Neural progenitor cell (in vitro differentiated cells): ENCODE data around the gene ADAMTSL2.

ENCODE experiments used
- EZH2phosphoT487 ChIP-seq: fragments of 200-600 bp; sonication (generic); IDR thresholded peaks from 2 replicates; pipeline ENCODE4 v1.6.1; 2017; ENCODE audit warnings: antibody characterized with exemption
- TF ChIP-seq, protein P1 (sequence below): fragments of 200-600 bp; sonication (generic); IDR thresholded peaks from 2 replicates; pipeline ENCODE4 v1.5.1; 2017; ENCODE audit warnings: antibody characterized with exemption, mild to moderate bottlenecking

DNA sequence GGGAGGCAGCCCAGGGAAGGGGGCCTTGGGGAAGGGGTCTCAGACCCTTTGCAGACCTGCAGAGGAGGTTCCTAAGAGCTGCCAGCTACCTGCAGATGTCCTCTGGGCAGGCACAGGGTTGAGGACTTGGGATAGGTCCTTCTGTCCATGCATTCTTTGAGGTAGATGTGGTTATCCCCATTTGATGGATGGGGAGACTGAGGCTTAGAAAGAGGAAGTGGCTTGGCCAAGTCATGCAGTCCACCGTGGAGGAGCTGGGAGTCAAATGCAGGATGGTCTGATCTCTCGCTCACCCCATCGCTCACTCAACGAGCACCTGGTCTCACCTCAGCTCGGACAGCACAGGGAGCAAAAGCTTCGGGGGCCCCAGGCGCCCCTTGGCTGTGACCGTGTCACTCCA, 20.2 kb downstream of the ADAMTSL2 start:
- TF ChIP-seq, protein P1, sequence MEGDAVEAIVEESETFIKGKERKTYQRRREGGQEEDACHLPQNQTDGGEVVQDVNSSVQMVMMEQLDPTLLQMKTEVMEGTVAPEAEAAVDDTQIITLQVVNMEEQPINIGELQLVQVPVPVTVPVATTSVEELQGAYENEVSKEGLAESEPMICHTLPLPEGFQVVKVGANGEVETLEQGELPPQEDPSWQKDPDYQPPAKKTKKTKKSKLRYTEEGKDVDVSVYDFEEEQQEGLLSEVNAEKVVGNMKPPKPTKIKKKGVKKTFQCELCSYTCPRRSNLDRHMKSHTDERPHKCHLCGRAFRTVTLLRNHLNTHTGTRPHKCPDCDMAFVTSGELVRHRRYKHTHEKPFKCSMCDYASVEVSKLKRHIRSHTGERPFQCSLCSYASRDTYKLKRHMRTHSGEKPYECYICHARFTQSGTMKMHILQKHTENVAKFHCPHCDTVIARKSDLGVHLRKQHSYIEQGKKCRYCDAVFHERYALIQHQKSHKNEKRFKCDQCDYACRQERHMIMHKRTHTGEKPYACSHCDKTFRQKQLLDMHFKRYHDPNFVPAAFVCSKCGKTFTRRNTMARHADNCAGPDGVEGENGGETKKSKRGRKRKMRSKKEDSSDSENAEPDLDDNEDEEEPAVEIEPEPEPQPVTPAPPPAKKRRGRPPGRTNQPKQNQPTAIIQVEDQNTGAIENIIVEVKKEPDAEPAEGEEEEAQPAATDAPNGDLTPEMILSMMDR, result no peak
- no peak for TF ChIP-seq EZH2phosphoT487
